Smooth muscle cell (in vitro differentiated cells): ENCODE measurements around the gene TENM4. TPM values are rescaled to one million over a fixed set of nuclear protein-coding genes. Genes with fewer than 3 reads are reported as not detected.

Experiments used
- DNase-seq: peaks from one replicate; lab custom pipeline; 2025; ENCODE audit not compliant: unreplicated experiment; lab: John Stamatoyannopoulos, UW
- H2AFZ ChIP-seq: fragments of 200-600 bp; sonication (generic); 2 replicates; pipeline ENCODE4 v1.6.0; 2016; ENCODE audit warnings: antibody characterized with exemption, low read depth, mild to moderate bottlenecking
- H3F3A ChIP-seq: fragments of 200-600 bp; sonication (generic); 2 replicates; pipeline ENCODE4 v1.6.0; 2017; ENCODE audit warnings: antibody characterized with exemption, low read depth
- H3K27ac ChIP-seq: fragments of 200-600 bp; sonication (generic); 2 replicates; pipeline ENCODE4 v1.5.1; 2016; ENCODE audit warnings: low read depth, mild to moderate bottlenecking
- H3K27me3 ChIP-seq: fragments of 200-600 bp; sonication (generic); 2 replicates; pipeline ENCODE4 v1.6.1; 2016; ENCODE audit warnings: low read depth, mild to moderate bottlenecking
- H3K36me3 ChIP-seq: fragments of 200-600 bp; sonication (generic); 2 replicates; pipeline ENCODE4 v1.5.1; 2016; ENCODE audit warnings: low read depth
- H3K4me1 ChIP-seq: fragments of 200-600 bp; sonication (generic); 2 replicates; pipeline ENCODE4 v1.5.1; 2016; ENCODE audit warnings: low read depth
- H3K4me2 ChIP-seq: fragments of 200-600 bp; sonication (generic); 2 replicates; pipeline ENCODE4 v1.6.0; 2016; ENCODE audit warnings: mild to moderate bottlenecking
- H3K4me3 ChIP-seq: fragments of 200-600 bp; sonication (generic); 2 replicates; pipeline ENCODE4 v1.5.1; 2016; ENCODE audit warnings: mild to moderate bottlenecking
- H3K79me2 ChIP-seq: fragments of 200-600 bp; sonication (generic); 2 replicates; pipeline ENCODE4 v1.6.0; 2016; ENCODE audit warnings: low read depth, mild to moderate bottlenecking
- H3K9ac ChIP-seq: fragments of 200-600 bp; sonication (generic); 2 replicates; pipeline ENCODE4 v1.6.0; 2016; ENCODE audit warnings: low read depth
- H3K9me3 ChIP-seq: fragments of 200-600 bp; sonication (generic); replicated peaks from 2 replicates; pipeline ENCODE4 v1.5.1; 2016; ENCODE audit warnings: low read depth
- H4K20me1 ChIP-seq: fragments of 200-600 bp; sonication (generic); 2 replicates; pipeline ENCODE4 v1.6.0; 2016; ENCODE audit warnings: low read depth
- WGBS: methylation state at CpG from one replicate; pipeline ENCODE4 v1.1.7; 2016; ENCODE audit warnings: low lambda C conversion rate; 5-methylcytosine and 5-hydroxymethylcytosine counted together
- polyA plus RNA-seq: library from polyadenylated mRNA; unstranded; fragments of >200 nt; fragmentation: Nextera tagmentation; extraction: Ambion mirVana; gene quantifications from 2 replicates; pipeline ENCODE4 v1.2.1, GENCODE V29; 2016
- total RNA-seq: library from RNA; depleted of rRNA; stranded (reverse); fragments of >200 nt; gene quantifications from 2 replicates; pipeline ENCODE4 v1.2.3, GENCODE V29; 2014
- TF ChIP-seq, protein P1 (sequence below): fragments of 200-600 bp; sonication (generic); IDR thresholded peaks from 2 replicates; pipeline ENCODE4 v1.5.1; 2017; ENCODE audit warnings: borderline replicate concordance, mild to moderate bottlenecking, antibody characterized with exemption; ENCODE audit not compliant: insufficient read depth, poor library complexity, severe bottlenecking

The TENM4 gene
- total and polyA plus RNA-seq, 2 experiments from 2014 or later: 31.6 to 38.2 TPM

DNA sequence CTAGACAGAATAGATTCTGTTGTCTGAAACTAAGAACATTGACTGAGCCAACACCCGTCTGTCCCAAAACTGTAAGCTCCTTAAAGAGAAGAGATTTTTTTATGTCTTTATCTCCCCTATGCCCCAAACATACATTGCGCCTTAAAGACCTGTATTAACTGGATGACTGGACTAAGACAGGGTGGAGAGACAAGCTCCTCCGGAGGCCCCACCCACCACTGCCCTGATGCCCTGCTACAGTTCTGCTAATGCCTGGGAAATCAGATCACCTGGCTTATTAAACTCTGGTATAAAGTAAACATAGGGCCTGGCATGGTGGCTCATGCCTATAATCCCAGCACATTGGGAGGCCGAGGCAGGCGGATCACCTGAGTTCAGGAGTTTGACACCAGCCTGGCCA, 203.7 kb downstream of the TENM4 start:
- Histone ChIP-seq H3F3A (peaks cover 13% of the 10 kb centered on the region), H3K36me3 (no peaks in the 10 kb centered on the region), H3K9me3 (no peaks in the 10 kb centered on the region), H3K27ac (peak overlapping the region; percentile 96), H3K4me3 (no peak overlapping the region), H3K4me2 (peak overlapping the region; percentile 67), H3K9ac (peak overlapping the region; percentile 74), H3K27me3 (no peaks in the 10 kb centered on the region), H4K20me1 (no peaks in the 10 kb centered on the region), H3K79me2 (no peaks in the 10 kb centered on the region), H3K4me1 (peaks cover 21% of the 10 kb centered on the region), H2AFZ (no peak overlapping the region)
- TF ChIP-seq, protein P1, sequence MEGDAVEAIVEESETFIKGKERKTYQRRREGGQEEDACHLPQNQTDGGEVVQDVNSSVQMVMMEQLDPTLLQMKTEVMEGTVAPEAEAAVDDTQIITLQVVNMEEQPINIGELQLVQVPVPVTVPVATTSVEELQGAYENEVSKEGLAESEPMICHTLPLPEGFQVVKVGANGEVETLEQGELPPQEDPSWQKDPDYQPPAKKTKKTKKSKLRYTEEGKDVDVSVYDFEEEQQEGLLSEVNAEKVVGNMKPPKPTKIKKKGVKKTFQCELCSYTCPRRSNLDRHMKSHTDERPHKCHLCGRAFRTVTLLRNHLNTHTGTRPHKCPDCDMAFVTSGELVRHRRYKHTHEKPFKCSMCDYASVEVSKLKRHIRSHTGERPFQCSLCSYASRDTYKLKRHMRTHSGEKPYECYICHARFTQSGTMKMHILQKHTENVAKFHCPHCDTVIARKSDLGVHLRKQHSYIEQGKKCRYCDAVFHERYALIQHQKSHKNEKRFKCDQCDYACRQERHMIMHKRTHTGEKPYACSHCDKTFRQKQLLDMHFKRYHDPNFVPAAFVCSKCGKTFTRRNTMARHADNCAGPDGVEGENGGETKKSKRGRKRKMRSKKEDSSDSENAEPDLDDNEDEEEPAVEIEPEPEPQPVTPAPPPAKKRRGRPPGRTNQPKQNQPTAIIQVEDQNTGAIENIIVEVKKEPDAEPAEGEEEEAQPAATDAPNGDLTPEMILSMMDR: no peak
- DNase-seq: no peak
- WGBS: 41% methylated on average over 5 of the region's 5 CpGs

DNA sequence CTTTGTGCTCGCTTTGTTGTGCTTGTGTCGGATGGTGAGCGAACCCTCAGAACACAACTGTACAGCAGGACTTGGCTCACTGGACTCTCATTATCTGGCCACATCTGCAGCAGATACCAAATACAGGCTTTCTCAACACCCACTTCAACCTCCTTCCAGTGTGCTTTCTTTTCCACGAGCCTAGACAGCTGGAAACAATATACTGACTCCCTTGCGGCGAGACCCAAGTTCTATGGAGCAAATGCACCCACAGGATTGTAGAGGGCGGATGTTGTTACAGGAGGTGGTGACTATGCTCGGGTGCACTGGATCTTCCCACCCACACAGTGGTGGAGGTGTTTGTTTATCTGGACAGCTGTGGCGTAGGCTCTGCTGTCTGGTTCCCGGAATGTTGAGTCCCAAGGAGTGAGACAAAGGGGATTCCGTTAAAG, 204.3 kb downstream of the TENM4 start:
- no peak for DNase-seq
- TF ChIP-seq, protein P1: no peak
- H3K4me2 ChIP-seq: peak overlapping the region; percentile 67
- H3K79me2 ChIP-seq: no peaks in the 10 kb centered on the region
- H3K27ac ChIP-seq: peak overlapping the region; percentile 96
- peaks cover 16% of the 10 kb centered on the region for H3K4me1 ChIP-seq
- H3K36me3 ChIP-seq: no peaks in the 10 kb centered on the region
- no peaks in the 10 kb centered on the region for H3K9me3 ChIP-seq
- no peak overlapping the region for H2AFZ ChIP-seq
- peaks cover 13% of the 10 kb centered on the region for H3F3A ChIP-seq
- H4K20me1 ChIP-seq: no peaks in the 10 kb centered on the region
- WGBS: 25% methylated on average over 11 of the region's 11 CpGs
- no peak overlapping the region for H3K4me3 ChIP-seq
- peak overlapping the region; percentile 74 for H3K9ac ChIP-seq
- H3K27me3 ChIP-seq: no peaks in the 10 kb centered on the region

DNA sequence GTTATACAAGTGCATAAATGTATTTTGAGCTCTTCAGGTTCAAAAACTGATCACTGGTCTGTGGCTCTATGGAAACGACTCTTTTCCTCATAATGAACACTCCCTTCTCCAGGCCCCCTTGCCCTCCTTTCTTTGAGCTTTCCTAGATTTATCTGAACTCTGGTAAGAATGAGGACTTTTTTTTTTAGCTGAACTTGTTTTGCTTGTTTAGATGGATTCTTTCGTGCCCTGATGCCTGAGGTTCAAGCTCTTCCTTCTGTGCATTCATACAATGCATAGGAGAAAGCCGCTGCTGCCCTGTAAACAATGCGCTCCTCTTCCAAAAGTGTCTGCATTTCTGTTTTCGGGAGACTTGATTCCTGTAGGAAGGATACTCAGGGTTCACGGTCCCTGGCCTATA, 205.1 kb downstream of the TENM4 start:
- Histone ChIP-seq H3K9me3 (no peaks in the 10 kb centered on the region), H4K20me1 (no peaks in the 10 kb centered on the region), H3K4me2 (peak overlapping the region; percentile 53), H3K4me1 (peaks cover 15% of the 10 kb centered on the region), H2AFZ (no peak overlapping the region), H3K79me2 (no peaks in the 10 kb centered on the region), H3K27me3 (no peaks in the 10 kb centered on the region), H3K4me3 (no peak overlapping the region), H3F3A (peaks cover 11% of the 10 kb centered on the region), H3K9ac (peak overlapping the region; percentile 32), H3K27ac (peak overlapping the region; percentile 96), H3K36me3 (no peaks in the 10 kb centered on the region)
- WGBS: 75% methylated on average over 6 of the region's 6 CpGs
- TF ChIP-seq, protein P1: no peak
- DNase-seq: no peak

DNA sequence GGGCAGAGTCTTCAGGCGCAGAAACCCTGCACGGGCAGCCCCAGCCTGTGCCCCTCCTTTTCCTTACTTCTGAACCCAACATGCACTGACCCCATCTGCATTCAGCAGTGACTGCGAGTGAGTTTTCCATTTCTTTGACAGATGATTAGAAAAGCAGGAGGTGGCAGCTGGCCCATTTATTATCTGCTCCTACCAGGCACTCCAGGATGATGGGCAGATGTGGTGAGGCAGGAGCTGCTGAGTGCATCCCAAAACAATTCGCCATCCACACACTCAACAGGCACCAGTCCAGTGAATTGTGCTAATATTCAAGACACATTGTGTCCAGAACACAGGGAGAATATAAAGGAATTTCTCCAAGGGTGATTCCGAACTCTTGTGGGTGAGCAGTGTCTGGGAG, 208.5 kb downstream of the TENM4 start:
- Histone ChIP-seq H3K9me3 (no peaks in the 10 kb centered on the region), H4K20me1 (no peaks in the 10 kb centered on the region), H3K4me3 (no peak overlapping the region), H3K79me2 (no peaks in the 10 kb centered on the region), H3F3A (peaks cover 11% of the 10 kb centered on the region), H3K9ac (no peak overlapping the region), H3K27me3 (no peaks in the 10 kb centered on the region), H3K27ac (no peak overlapping the region), H3K36me3 (no peaks in the 10 kb centered on the region), H3K4me2 (no peak overlapping the region), H3K4me1 (peaks cover 15% of the 10 kb centered on the region), H2AFZ (no peak overlapping the region)
- WGBS: 93% methylated on average over 5 of the region's 5 CpGs
- no peak for DNase-seq
- TF ChIP-seq, protein P1: no peak
